ENCODE results near the gene NSDHL. TPM values are rescaled to one million over a fixed set of nuclear protein-coding genes. Genes with fewer than 3 reads are reported as not detected.
"Not testable (repeated sequence)": the region's sequence is repeated elsewhere in the genome, so short reads cannot be mapped to it uniquely, and the experiment has no call there.

Gene NSDHL
- total RNA-seq, 2 experiments from 2014 or later, result 16.3 to 24.8 TPM

DNA sequence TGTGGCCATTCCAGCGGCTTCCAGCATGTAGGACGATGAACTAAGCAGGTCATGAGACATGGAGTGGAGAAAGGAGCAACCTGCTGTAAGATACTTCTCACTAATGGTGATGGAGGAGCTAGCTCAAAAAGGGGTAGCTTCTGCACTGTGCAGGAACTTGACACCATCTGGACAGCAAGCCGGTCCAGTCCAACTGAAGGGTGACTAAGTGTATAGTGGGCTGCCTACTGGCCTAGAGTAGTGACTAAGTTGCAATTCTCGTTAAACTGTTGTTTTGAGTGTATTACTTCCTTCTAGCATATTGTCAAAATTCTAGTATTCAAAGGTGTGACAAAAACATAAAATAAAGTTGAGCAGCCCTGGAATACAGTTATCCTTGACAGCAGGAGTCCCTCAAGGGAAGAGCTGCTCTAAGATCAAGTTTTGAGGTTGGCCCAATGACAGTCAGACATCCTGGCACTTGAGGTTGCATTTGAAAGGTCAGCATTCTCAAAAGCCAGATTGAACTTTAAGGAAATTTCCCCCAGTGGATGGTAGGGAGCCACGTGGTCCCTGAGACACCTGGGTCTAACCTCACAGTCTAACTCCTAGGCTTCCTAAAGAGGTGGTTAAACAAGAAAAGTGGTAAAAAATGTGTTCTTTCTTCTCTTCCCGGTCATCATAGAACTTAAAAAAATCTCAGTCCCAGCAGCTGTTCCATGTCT lies 8.3 kb upstream of the NSDHL start:
- Mint-ChIP-seq H3K9me3 (ENCODE audit: low read depth) (no peaks in the 10 kb centered on the region), H3K4me3 (no peak overlapping the region), H3K27me3 (peaks cover 8% of the 10 kb centered on the region), H3K27ac (no peak overlapping the region), H3K36me3 (no peaks in the 10 kb centered on the region), H3K4me1 (peaks cover 9% of the 10 kb centered on the region)
- DNase-seq, result no peak
- no peak for ATAC-seq
- CTCF ChIA-PET, result interaction anchor here (0.9 to 1.3 kb wide), 2 partner anchors 8 to 104 kb away, joined by 3 read pairs; partner anchors contain the start of gene CETN2

DNA sequence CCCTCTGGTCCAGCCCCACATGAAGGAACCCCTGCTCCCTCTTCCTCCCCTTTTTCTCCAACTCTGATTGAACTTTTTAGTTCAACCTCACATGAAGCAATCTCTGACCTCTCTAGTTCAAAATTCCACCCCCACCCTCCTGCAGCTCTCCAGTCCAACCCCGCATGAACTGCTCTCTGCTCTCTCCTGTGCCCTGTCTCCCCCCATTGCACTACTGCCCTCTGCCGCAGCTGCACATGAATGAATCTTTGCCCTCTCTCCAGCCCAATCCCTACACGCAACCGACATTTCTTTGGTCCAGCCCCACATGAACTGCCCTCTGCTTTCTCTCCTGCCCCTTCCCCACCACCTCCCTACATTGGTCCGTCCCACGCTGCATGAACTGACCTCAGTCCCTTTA lies 7.2 kb upstream of the NSDHL start:
- H3K4me1 Mint-ChIP-seq, result peaks cover 9% of the 10 kb centered on the region
- DNase-seq, result no peak
- H3K4me3 Mint-ChIP-seq, result no peak overlapping the region
- no peaks in the 10 kb centered on the region for H3K9me3 Mint-ChIP-seq (ENCODE audit: low read depth)
- ATAC-seq, result no peak
- peaks cover 8% of the 10 kb centered on the region for H3K27me3 Mint-ChIP-seq
- H3K36me3 Mint-ChIP-seq, result no peaks in the 10 kb centered on the region
- CTCF ChIA-PET, result no interaction called here
- H3K27ac Mint-ChIP-seq, result no peak overlapping the region

DNA sequence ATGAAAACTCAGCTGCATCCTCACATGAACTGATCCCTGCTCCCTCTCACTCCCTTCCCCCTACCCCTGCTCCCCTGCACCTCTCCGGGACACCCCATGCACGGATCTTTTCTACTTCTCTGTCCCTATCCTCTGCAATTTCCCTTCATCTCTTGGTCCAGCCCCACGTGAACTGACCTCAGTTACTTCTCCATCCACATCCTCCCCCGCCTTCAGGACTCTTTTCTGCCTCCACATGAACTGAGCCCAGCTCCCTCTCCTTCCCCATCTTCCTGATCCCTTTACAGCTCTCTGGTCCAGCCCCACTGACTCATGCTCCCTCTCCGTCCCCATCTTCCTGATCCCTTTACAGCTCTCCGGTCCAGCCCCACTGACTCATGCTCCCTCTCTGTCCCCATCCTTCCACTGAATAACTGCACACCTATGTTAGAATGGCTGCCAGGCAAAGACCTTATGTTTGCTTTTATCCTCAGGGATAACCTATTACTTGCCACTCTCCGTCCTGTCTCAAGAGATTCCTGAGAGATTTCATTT lies 6.0 kb upstream of the NSDHL start:
- Mint-ChIP-seq H3K27me3 (peaks cover 8% of the 10 kb centered on the region), H3K4me3 (no peak overlapping the region), H3K4me1 (peaks cover 10% of the 10 kb centered on the region), H3K36me3 (no peaks in the 10 kb centered on the region), H3K9me3 (ENCODE audit: low read depth) (no peaks in the 10 kb centered on the region), H3K27ac (no peak overlapping the region)
- CTCF ChIA-PET, result no interaction called here
- ATAC-seq (no peak), DNase-seq (no peak)

DNA sequence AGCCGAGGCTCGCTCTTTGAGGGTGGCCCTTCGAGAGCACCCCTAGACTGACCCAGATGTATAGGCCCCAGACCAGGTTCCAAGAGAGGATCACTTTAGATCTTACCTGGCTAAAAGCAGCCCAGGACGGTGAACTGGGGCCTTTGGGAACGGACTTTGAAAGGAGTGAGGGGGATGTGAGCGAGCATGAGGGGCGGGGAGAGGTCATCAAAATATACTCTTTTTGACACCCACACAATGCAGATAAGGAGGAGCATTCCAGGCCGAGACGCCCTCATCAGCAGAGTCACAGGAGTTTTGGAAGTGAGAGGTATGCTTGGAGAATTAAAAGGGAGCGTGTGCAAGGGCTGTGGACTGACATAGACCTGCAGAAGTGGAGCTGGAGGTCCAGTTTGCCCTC lies 528 bp downstream of the NSDHL start:
- no peak for DNase-seq
- peak overlapping the region; percentile 88 for H3K27ac Mint-ChIP-seq
- peaks cover 20% of the 10 kb centered on the region for H3K4me1 Mint-ChIP-seq
- CTCF ChIA-PET, result interaction anchor here (1.0 to 1.9 kb wide), 2 partner anchors 10 to 15 kb away, joined by 4 to 5 read pairs; no protein-coding TSS in a partner anchor
- H3K9me3 Mint-ChIP-seq (ENCODE audit: low read depth), result no peaks in the 10 kb centered on the region
- ATAC-seq, result no peak
- H3K36me3 Mint-ChIP-seq, result peaks cover 12% of the 10 kb centered on the region
- H3K4me3 Mint-ChIP-seq, result peak overlapping the region; percentile 88
- no peaks in the 10 kb centered on the region for H3K27me3 Mint-ChIP-seq

DNA sequence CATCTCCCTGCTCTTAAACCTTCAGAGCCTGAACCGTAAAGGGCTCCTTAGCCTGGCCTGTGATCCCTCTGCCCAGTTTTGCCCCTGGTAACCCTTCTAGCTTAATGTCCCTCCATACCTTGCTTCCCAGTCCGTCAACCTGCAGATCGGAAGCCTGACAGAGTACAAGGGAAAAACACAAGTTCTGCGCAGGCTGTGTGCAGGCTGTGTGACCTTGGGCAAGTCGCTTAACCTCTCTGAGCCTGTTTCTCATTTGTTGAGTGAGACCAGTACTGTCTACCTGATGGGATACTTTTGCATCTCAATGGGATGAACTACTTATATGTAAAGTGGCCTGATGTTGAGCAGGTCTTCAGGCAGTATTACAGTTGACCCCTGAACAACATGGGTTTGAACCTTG lies 1.7 kb downstream of the NSDHL start:
- H3K4me3 Mint-ChIP-seq, result peak overlapping the region; percentile 88
- H3K9me3 Mint-ChIP-seq (ENCODE audit: low read depth), result no peaks in the 10 kb centered on the region
- no peak overlapping the region for H3K27ac Mint-ChIP-seq
- CTCF ChIA-PET, result no interaction called here
- DNase-seq (no peak), ATAC-seq (no peak)
- H3K27me3 Mint-ChIP-seq, result no peaks in the 10 kb centered on the region
- peaks cover 20% of the 10 kb centered on the region for H3K4me1 Mint-ChIP-seq
- peaks cover 12% of the 10 kb centered on the region for H3K36me3 Mint-ChIP-seq

DNA sequence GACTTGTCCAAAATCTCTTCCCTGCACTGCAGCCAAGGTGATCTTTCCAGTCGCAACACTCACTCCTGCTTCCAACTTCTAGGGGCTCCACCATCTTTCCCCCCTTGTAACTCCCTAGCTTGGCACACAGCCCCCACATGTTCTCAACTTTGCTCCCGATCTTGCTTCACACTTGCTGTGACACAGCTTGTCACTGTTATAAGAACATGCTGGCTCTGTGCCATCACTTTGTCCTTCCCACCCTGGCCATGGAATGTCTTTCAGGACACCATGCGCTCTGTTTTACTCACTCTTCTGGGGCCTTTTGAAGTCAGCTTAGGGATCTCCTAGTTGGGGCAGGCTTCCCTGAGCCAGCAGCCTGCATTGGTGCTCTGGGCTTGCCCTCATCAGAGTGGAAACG lies 2.5 kb downstream of the NSDHL start:
- no peak for ATAC-seq
- DNase-seq, result no peak
- Mint-ChIP-seq H3K4me1 (peaks cover 20% of the 10 kb centered on the region), H3K9me3 (ENCODE audit: low read depth) (no peaks in the 10 kb centered on the region), H3K27me3 (no peaks in the 10 kb centered on the region), H3K4me3 (no peak overlapping the region), H3K36me3 (peaks cover 12% of the 10 kb centered on the region), H3K27ac (no peak overlapping the region)
- CTCF ChIA-PET, result no interaction called here

DNA sequence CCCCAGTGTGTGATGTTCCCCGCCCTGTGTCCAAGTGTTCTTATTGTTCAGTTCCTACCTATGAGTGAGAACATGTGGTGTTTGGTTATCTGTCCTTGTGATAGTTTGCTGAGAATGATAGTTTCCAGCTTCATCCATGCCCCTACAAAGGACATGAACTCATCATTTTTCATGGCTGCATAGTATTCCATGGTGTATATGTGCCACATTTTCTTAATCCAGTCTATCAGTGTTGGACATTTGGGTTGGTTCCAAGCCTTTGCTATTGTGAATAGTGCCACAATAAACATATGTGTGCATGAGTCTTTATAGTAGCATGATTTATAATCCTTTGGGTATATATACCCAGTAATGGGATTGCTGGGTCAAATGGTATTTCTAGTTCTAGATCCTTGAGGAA lies 4.6 kb downstream of the NSDHL start:
- not testable (repeated sequence) for H3K27me3 Mint-ChIP-seq, H3K27ac Mint-ChIP-seq
- H3K36me3 Mint-ChIP-seq, result peaks cover 14% of the 10 kb centered on the region

DNA sequence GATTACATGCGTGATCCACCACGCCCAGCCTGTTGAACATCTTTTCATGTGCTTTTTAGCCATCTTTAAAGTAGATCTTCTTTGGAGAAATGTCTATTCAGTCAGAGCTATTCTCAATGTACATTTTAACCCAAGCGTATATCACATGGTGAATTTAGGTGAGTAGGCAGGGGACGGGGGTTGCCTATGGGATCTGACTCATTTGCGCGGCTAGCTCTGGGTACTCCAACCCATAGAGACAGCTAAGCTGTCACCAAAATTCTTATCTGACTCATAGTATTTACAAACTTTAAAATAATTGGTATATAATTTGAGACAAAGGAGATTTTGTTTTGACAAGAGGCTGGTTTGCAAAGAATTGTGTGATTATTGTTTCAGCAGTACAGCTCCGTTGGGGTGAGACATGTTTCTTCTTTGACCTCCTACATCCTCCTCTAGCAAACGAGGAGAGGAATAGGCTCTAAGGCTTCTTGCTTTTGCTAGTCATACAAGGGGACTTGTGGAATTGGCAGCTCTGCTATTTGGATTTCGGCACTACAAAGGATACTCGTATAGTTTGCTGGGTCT lies 12.0 kb downstream of the NSDHL start:
- Mint-ChIP-seq H3K27ac (no peak overlapping the region), H3K4me1 (no peaks in the 10 kb centered on the region), H3K36me3 (peaks cover 12% of the 10 kb centered on the region), H3K27me3 (no peaks in the 10 kb centered on the region), H3K9me3 (ENCODE audit: low read depth) (no peaks in the 10 kb centered on the region), H3K4me3 (no peak overlapping the region)
- ATAC-seq, result no peak
- CTCF ChIA-PET, result no interaction called here
- no peak for DNase-seq

More for the DNA sequence above, 4.6 kb downstream of the NSDHL start:
- H3K4me1 Mint-ChIP-seq, result peaks cover 16% of the 10 kb centered on the region
- DNase-seq; H3K4me3 Mint-ChIP-seq; ATAC-seq; H3K9me3 Mint-ChIP-seq (ENCODE audit: low read depth); CTCF ChIA-PET: not testable (repeated sequence)

DNA sequence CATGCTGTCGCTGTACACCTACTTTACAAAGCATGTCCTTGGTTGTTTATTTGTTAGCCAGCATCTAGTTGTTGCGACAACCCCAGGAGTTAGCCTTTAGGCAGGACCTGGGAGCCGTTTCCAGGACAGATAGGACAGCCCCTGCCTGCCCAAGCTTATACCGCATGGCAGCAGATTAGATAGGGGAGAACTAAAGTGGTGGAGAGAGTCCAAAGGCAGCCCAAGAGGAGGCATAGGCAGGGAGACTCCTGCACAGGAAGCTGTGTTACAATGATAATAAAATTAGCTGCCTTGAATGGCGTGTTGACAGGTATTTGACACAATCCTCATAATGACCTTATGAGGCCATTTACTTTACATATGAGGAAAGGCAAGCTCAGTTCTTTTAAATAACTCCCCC lies 13.0 kb downstream of the NSDHL start:
- H3K4me3 Mint-ChIP-seq, result no peak overlapping the region
- no peaks in the 10 kb centered on the region for H3K27me3 Mint-ChIP-seq
- CTCF ChIA-PET, result no interaction called here
- no peak overlapping the region for H3K27ac Mint-ChIP-seq
- no peak for ATAC-seq
- no peaks in the 10 kb centered on the region for H3K9me3 Mint-ChIP-seq (ENCODE audit: low read depth)
- no peaks in the 10 kb centered on the region for H3K4me1 Mint-ChIP-seq
- no peak for DNase-seq
- peaks cover 17% of the 10 kb centered on the region for H3K36me3 Mint-ChIP-seq

DNA sequence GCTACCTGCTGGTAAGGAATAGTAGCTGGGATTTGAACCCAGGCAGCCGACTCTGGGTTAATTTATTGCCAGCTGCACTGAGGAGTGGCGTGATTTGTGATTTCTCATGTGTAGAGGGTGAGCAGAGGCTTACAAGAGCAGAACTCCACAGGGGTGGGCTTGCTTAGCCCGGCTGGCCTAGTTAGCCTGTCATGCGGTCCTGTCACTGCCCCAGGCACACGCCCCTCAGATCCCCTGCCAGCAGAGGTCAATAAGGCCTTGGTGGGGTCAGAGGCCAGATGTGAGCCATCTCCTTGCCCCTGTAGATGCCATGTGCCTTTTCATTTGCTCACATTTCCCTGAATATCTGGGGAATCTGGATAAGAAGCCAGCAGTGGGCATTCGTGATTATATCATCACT lies 13.4 kb downstream of the NSDHL start:
- Mint-ChIP-seq H3K27me3 (no peaks in the 10 kb centered on the region), H3K36me3 (peaks cover 17% of the 10 kb centered on the region), H3K9me3 (ENCODE audit: low read depth) (no peaks in the 10 kb centered on the region), H3K27ac (no peak overlapping the region), H3K4me3 (no peak overlapping the region), H3K4me1 (peaks cover 1% of the 10 kb centered on the region)
- CTCF ChIA-PET, result no interaction called here
- ATAC-seq (no peak), DNase-seq (no peak)

DNA sequence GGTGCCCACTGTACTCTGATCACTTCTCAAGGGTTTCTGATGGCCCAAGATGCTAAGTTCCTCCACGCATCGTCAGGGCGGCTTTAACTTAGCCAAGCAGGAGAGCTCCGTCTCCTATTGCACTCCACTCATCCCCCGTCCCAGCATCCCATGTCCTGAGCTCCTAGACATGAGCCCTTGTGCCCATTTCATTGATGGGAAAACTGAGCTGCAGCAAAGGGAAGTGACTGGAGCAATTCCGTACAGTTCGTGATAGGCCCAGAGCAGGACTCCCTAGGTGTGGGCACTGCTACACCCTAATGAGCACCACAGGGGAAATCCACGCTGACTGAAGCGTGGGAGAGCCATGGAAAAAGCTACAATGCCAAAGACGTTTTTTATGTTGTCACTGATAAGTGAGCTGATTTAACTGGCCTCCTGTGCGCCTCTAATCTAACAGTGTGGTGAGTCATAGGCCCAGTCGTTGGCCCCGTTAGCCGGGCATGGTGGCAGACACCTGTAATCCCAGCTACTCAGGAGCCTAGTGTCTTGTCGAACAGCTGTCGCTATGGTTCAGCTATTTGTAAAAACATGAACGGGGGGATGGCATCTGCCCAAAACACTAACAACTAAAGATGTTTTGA lies 14.9 kb downstream of the NSDHL start:
- CTCF ChIA-PET, result no interaction called here
- Mint-ChIP-seq H3K36me3 (peaks cover 18% of the 10 kb centered on the region), H3K27me3 (no peaks in the 10 kb centered on the region), H3K27ac (no peak overlapping the region), H3K4me1 (peaks cover 8% of the 10 kb centered on the region), H3K4me3 (no peak overlapping the region), H3K9me3 (ENCODE audit: low read depth) (no peaks in the 10 kb centered on the region)
- DNase-seq, result no peak
- no peak for ATAC-seq

DNA sequence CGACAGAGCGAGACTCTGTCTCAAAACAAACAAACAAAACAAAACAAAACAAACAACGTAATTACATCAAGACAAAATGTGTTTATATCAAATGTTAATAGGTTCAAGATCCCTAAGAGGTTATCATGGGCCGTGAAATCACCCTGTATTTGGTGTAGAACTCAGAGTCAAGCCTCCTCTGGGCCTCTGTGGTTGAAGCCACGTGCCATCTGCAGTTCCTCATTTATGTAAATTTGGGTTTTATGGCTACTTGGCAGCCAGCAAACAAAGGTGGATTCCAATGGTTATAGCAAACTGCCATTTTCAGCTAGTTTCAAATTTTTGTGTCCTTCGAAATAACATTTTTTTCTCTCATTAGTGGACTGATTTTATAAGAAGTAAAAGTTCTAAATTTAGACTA lies 16.4 kb downstream of the NSDHL start:
- Mint-ChIP-seq H3K9me3 (ENCODE audit: low read depth) (no peaks in the 10 kb centered on the region), H3K36me3 (peaks cover 25% of the 10 kb centered on the region), H3K4me1 (peaks cover 19% of the 10 kb centered on the region), H3K27ac (no peak overlapping the region), H3K27me3 (no peaks in the 10 kb centered on the region), H3K4me3 (no peak overlapping the region)
- DNase-seq (no peak), ATAC-seq (no peak)
- CTCF ChIA-PET, result no interaction called here

DNA sequence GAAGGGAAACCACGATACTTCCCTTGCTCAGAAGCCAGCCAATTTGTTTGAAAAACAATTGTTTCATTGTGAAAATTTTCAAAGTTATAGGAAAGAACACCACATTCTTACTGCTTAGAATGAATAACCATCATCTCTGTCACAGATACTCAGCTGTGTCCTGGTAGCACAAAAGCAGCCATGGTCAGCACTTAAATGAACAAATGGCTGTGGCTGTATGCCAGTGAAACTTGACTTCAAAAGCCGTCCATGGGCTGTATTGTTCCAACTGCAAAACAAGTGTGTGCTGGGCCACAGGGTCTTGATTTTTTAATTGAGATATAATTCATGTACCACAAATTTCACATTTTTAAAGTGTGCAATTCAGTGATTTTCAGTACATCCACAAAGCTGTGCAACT lies 19.6 kb downstream of the NSDHL start:
- no peak for DNase-seq
- Mint-ChIP-seq H3K4me1 (peaks cover 29% of the 10 kb centered on the region), H3K4me3 (no peak overlapping the region), H3K36me3 (peaks cover 35% of the 10 kb centered on the region), H3K9me3 (ENCODE audit: low read depth) (no peaks in the 10 kb centered on the region), H3K27me3 (no peaks in the 10 kb centered on the region), H3K27ac (no peak overlapping the region)
- no peak for ATAC-seq
- CTCF ChIA-PET, result no interaction called here

DNA sequence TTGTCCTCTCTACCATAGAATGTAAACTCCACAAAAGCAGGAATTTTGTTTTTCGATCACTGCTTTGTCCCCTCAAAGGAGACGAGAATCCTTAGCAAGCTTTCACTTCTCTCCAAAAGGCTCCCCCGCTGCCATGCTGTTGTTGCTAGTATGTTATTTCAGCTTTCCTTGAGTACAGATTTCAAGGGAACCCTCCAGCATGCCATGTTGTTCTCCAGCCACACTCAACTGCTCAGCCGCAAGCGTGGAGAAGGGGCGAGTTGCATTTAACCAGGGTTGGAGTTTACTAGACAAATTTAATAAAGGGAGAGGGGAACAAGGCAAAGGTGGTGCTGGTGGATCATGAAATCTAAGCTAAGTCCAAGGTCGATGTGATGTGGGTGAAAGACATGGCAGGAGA lies 23.1 kb downstream of the NSDHL start:
- ATAC-seq (no peak), DNase-seq (no peak)
- H3K4me1 Mint-ChIP-seq, result peaks cover 28% of the 10 kb centered on the region
- no peak overlapping the region for H3K27ac Mint-ChIP-seq
- H3K9me3 Mint-ChIP-seq (ENCODE audit: low read depth), result no peaks in the 10 kb centered on the region
- no peaks in the 10 kb centered on the region for H3K27me3 Mint-ChIP-seq
- peaks cover 27% of the 10 kb centered on the region for H3K36me3 Mint-ChIP-seq
- no peak overlapping the region for H3K4me3 Mint-ChIP-seq
- CTCF ChIA-PET, result no interaction called here
